DOHH2 (cell line): ENCODE data around the gene CARS2.

Experiments
- H3F3A ChIP-seq: fragments of 200-600 bp; sonication (generic), shearing (Covaris generic); 2 replicates; pipeline ENCODE4 v1.6.0; 2016; ENCODE audit warnings: antibody characterized with exemption, mild to moderate bottlenecking; ENCODE audit not compliant: control insufficient read depth, insufficient read depth
- H3K27ac ChIP-seq: fragments of 200-600 bp; sonication (generic); 2 replicates; pipeline ENCODE4 v1.5.1; 2014; ENCODE audit warnings: low read depth, mild to moderate bottlenecking, low read length, moderate library complexity
- H3K27me3 ChIP-seq: fragments of 200-600 bp; sonication (generic); 2 replicates; pipeline ENCODE4 v1.6.1; 2014; ENCODE audit warnings: mild to moderate bottlenecking, low read length, mixed read lengths; ENCODE audit not compliant: control insufficient read depth
- H3K36me3 ChIP-seq: fragments of 200-600 bp; sonication (generic); 2 replicates; pipeline ENCODE4 v1.6.1; 2014; ENCODE audit warnings: mild to moderate bottlenecking, low read length, moderate library complexity, mixed read lengths; ENCODE audit not compliant: control insufficient read depth
- H3K4me1 ChIP-seq: fragments of 200-600 bp; sonication (generic); 2 replicates; pipeline ENCODE4 v1.6.1; 2014; ENCODE audit warnings: mild to moderate bottlenecking, low read length, mixed read lengths; ENCODE audit not compliant: control insufficient read depth
- H3K4me2 ChIP-seq: fragments of 200-600 bp; sonication (generic); 2 replicates; pipeline ENCODE4 v1.6.0; 2014; ENCODE audit warnings: mild to moderate bottlenecking, low read length, moderate library complexity
- H3K4me3 ChIP-seq: fragments of 200-600 bp; sonication (generic); 2 replicates; pipeline ENCODE4 v1.5.1; 2014; ENCODE audit warnings: mild to moderate bottlenecking, low read length, mixed read lengths
- H3K79me2 ChIP-seq: fragments of 200-600 bp; sonication (generic); 2 replicates; pipeline ENCODE4 v1.6.1; 2014; ENCODE audit warnings: mild to moderate bottlenecking, low read length, mixed read lengths; ENCODE audit not compliant: control insufficient read depth
- H3K9me2 ChIP-seq: fragments of 200-600 bp; sonication (generic); replicated peaks from 2 replicates; pipeline ENCODE4 v1.6.1; 2014; ENCODE audit warnings: mild to moderate bottlenecking, low read length, mixed read lengths; ENCODE audit not compliant: control insufficient read depth
- H3K9me3 ChIP-seq: fragments of 200-600 bp; sonication (generic); 2 replicates; pipeline ENCODE4 v1.6.1; 2014; ENCODE audit warnings: antibody characterized with exemption, low read length, mixed read lengths; ENCODE audit not compliant: control insufficient read depth, insufficient read depth
- H4K20me1 ChIP-seq: fragments of 200-600 bp; sonication (generic); 2 replicates; pipeline ENCODE4 v1.6.0; 2014; ENCODE audit warnings: low read depth, mild to moderate bottlenecking, antibody characterized with exemption, low read length, moderate library complexity; ENCODE audit not compliant: control insufficient read depth, insufficient read depth
- CTCF ChIP-seq: fragments of 200-600 bp; sonication (generic); IDR thresholded peaks from one replicate; pipeline ENCODE4 v1.5.1; 2014; ENCODE audit warnings: antibody characterized with exemption, mild to moderate bottlenecking, low read depth, low read length; ENCODE audit not compliant: poor library complexity, severe bottlenecking
- EZH2phosphoT487 ChIP-seq: fragments of 200-600 bp; sonication (generic); IDR thresholded peaks from 2 replicates; pipeline ENCODE4 v1.6.1; 2017; ENCODE audit warnings: borderline replicate concordance, mild to moderate bottlenecking, antibody characterized with exemption, low read length, moderate library complexity, mixed read lengths

The CARS2 gene

GRCh38 chr13:110637275-110637674 lies 68.6 kb downstream of the CARS2 start:
- TF ChIP-seq CTCF = no peak
- no peak for TF ChIP-seq EZH2phosphoT487
- Histone ChIP-seq H3K9me3 (no peaks in the 10 kb centered on the region), H3K4me3 (no peak overlapping the region), H3F3A (peaks cover 5% of the 10 kb centered on the region; the same call in 1 of the 2 replicates), H3K4me1 (no peaks in the 10 kb centered on the region), H3K36me3 (peaks cover 35% of the 10 kb centered on the region; the same call in 1 of the 2 replicates), H4K20me1 (no peaks in the 10 kb centered on the region), H3K4me2 (no peak overlapping the region), H3K27me3 (no peaks in the 10 kb centered on the region), H3K9me2 (no peaks in the 10 kb centered on the region), H3K27ac (no peak overlapping the region), H3K79me2 (no peaks in the 10 kb centered on the region)

- H3K4me2 ChIP-seq = no peak overlapping the region
- H3K27ac ChIP-seq = no peak overlapping the region
- no peaks in the 10 kb centered on the region for H4K20me1 ChIP-seq
- no peak for TF ChIP-seq EZH2phosphoT487
- no peaks in the 10 kb centered on the region for H3K4me1 ChIP-seq
- H3K9me2 ChIP-seq = no peaks in the 10 kb centered on the region
- no peaks in the 10 kb centered on the region for H3K9me3 ChIP-seq
- no peaks in the 10 kb centered on the region for H3K27me3 ChIP-seq
- H3K79me2 ChIP-seq = no peaks in the 10 kb centered on the region
- peaks cover 5% of the 10 kb centered on the region; the same call in 1 of the 2 replicates for H3F3A ChIP-seq
- peaks cover 32% of the 10 kb centered on the region; the same call in 1 of the 2 replicates for H3K36me3 ChIP-seq
- no peak overlapping the region for H3K4me3 ChIP-seq
These were observed 69.2 kb downstream of the CARS2 start for GRCh38 chr13:110636701-110637201.

- H4K20me1 ChIP-seq = no peaks in the 10 kb centered on the region
- no peaks in the 10 kb centered on the region for H3K79me2 ChIP-seq
- no peaks in the 10 kb centered on the region for H3K27me3 ChIP-seq
- H3K36me3 ChIP-seq = peaks cover 29% of the 10 kb centered on the region; the same call in 1 of the 2 replicates
- H3K9me2 ChIP-seq = no peaks in the 10 kb centered on the region
- H3K4me3 ChIP-seq = no peak overlapping the region
- TF ChIP-seq EZH2phosphoT487 (no peak), CTCF (no peak)
- no peak overlapping the region for H3K4me2 ChIP-seq
- no peaks in the 10 kb centered on the region for H3K4me1 ChIP-seq
- H3F3A ChIP-seq = peaks cover 5% of the 10 kb centered on the region; the same call in 1 of the 2 replicates
- H3K9me3 ChIP-seq = no peaks in the 10 kb centered on the region
- H3K27ac ChIP-seq = no peak overlapping the region
These were observed 69.9 kb downstream of the CARS2 start for GRCh38 chr13:110636053-110636475.

GRCh38 chr13:110635405-110636002 lies 70.4 kb downstream of the CARS2 start:
- H4K20me1 ChIP-seq = no peaks in the 10 kb centered on the region
- no peaks in the 10 kb centered on the region for H3K9me2 ChIP-seq
- no peaks in the 10 kb centered on the region for H3K9me3 ChIP-seq
- H3K27me3 ChIP-seq = no peaks in the 10 kb centered on the region
- TF ChIP-seq EZH2phosphoT487 (no peak), CTCF (no peak)
- peaks cover 5% of the 10 kb centered on the region; the same call in 1 of the 2 replicates for H3F3A ChIP-seq
- H3K36me3 ChIP-seq = peaks cover 24% of the 10 kb centered on the region; the same call in 1 of the 2 replicates
- no peaks in the 10 kb centered on the region for H3K4me1 ChIP-seq
- no peak overlapping the region for H3K4me3 ChIP-seq
- H3K27ac ChIP-seq = no peak overlapping the region
- H3K79me2 ChIP-seq = no peaks in the 10 kb centered on the region
- H3K4me2 ChIP-seq = no peak overlapping the region
